ENCODE results near the gene TRMT10A.

DNA sequence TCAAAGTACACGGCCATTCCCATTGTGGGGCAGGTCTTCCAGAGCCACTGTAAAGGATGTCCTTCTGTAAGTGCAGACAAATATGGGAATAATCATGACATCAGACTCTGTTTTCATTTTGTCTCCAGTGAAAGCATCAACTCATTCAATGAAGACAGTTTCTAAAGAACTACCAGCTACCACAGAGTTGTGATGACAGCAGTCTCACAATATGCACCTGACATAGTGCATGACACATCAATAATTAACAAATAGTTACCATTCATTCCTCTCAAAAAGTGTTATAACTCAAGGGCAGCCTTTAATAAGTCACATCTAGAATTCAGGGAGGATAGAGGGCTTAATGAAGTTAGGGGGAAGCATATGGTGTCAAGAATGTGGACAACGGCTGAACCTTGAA lies 31.0 kb upstream of the TRMT10A start:
- TF ChIP-seq POLR2A (IDR thresholded peaks at IDR 0.05; ENCODE audit: borderline replicate concordance, extremely low read depth, insufficient read depth, insufficient read length) (no peak), REST (IDR thresholded peaks at IDR 0.05; ENCODE audit: low read depth) (no peak), ZBTB33 (IDR thresholded peaks at IDR 0.05; ENCODE audit: extremely low read depth, insufficient replicate concordance, low read length) (no peak), EGR1 (IDR thresholded peaks at IDR 0.05; ENCODE audit: low read depth) (no peak), JUND (IDR thresholded peaks at IDR 0.05) (no peak), POLR2AphosphoS5 (IDR thresholded peaks at IDR 0.05; ENCODE audit: low read depth, low read length) (no peak), SP1 (IDR thresholded peaks at IDR 0.05; ENCODE audit: low read depth) (no peak)
- TF ChIP-seq, protein P1, sequence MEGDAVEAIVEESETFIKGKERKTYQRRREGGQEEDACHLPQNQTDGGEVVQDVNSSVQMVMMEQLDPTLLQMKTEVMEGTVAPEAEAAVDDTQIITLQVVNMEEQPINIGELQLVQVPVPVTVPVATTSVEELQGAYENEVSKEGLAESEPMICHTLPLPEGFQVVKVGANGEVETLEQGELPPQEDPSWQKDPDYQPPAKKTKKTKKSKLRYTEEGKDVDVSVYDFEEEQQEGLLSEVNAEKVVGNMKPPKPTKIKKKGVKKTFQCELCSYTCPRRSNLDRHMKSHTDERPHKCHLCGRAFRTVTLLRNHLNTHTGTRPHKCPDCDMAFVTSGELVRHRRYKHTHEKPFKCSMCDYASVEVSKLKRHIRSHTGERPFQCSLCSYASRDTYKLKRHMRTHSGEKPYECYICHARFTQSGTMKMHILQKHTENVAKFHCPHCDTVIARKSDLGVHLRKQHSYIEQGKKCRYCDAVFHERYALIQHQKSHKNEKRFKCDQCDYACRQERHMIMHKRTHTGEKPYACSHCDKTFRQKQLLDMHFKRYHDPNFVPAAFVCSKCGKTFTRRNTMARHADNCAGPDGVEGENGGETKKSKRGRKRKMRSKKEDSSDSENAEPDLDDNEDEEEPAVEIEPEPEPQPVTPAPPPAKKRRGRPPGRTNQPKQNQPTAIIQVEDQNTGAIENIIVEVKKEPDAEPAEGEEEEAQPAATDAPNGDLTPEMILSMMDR (IDR thresholded peaks at IDR 0.05 in 2 of 3, conservative IDR thresholded peaks at IDR 0.05 in 1 of 3; ENCODE audit: borderline replicate concordance in 1 of 3, insufficient read depth in 1 of 3, low read depth in 2 of 3, low read length in 2 of 3): no peak
- TF ChIP-seq, protein P2, sequence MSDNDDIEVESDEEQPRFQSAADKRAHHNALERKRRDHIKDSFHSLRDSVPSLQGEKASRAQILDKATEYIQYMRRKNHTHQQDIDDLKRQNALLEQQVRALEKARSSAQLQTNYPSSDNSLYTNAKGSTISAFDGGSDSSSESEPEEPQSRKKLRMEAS (IDR thresholded peaks at IDR 0.05): no peak

Data from HCT116 (cell line).